ENCODE results near the gene FGD1. TPM values are rescaled to one million over a fixed set of nuclear protein-coding genes. Genes with fewer than 3 reads are reported as not detected.

FGD1 gene
- total RNA-seq, 1 donor from 2014 or later, result 29.5 TPM

GRCh38 chrX:54483946-54484345, 12.1 kb downstream of the FGD1 start:
- no peak for TF ChIP-seq CTCF (IDR thresholded peaks at IDR 0.05)
- peaks cover 48% of the 10 kb centered on the region for H3K4me1 Mint-ChIP-seq (ENCODE audit: unreplicated experiment)
- H3K27me3 Mint-ChIP-seq (ENCODE audit: unreplicated experiment), result no peaks in the 10 kb centered on the region
- peaks cover 17% of the 10 kb centered on the region for H3K9me3 Mint-ChIP-seq (ENCODE audit: unreplicated experiment)
- no peak overlapping the region for H3K4me3 Mint-ChIP-seq (ENCODE audit: unreplicated experiment)
- DNase-seq (ENCODE audit: extremely low spot score, unreplicated experiment), result no peak
- H3K36me3 Mint-ChIP-seq (ENCODE audit: unreplicated experiment), result no peaks in the 10 kb centered on the region
- H3K27ac Mint-ChIP-seq (ENCODE audit: unreplicated experiment), result peak overlapping the region; percentile 83

GRCh38 chrX:54482839-54483593, 13.0 kb downstream of the FGD1 start:
- Mint-ChIP-seq H3K4me1 (ENCODE audit: unreplicated experiment) (peaks cover 48% of the 10 kb centered on the region), H3K36me3 (ENCODE audit: unreplicated experiment) (no peaks in the 10 kb centered on the region), H3K4me3 (ENCODE audit: unreplicated experiment) (no peak overlapping the region), H3K27me3 (ENCODE audit: unreplicated experiment) (no peaks in the 10 kb centered on the region), H3K27ac (ENCODE audit: unreplicated experiment) (peak overlapping the region; percentile 97), H3K9me3 (ENCODE audit: unreplicated experiment) (peaks cover 11% of the 10 kb centered on the region)
- no peak for TF ChIP-seq CTCF (IDR thresholded peaks at IDR 0.05)
- no peak for DNase-seq (ENCODE audit: extremely low spot score, unreplicated experiment)

GRCh38 chrX:54479136-54480111, 16.6 kb downstream of the FGD1 start:
- H3K36me3 Mint-ChIP-seq (ENCODE audit: unreplicated experiment), result no peaks in the 10 kb centered on the region
- no peak for DNase-seq (ENCODE audit: extremely low spot score, unreplicated experiment)
- H3K9me3 Mint-ChIP-seq (ENCODE audit: unreplicated experiment), result peaks cover 11% of the 10 kb centered on the region
- peaks cover 36% of the 10 kb centered on the region for H3K4me1 Mint-ChIP-seq (ENCODE audit: unreplicated experiment)
- H3K27ac Mint-ChIP-seq (ENCODE audit: unreplicated experiment), result peak overlapping the region; percentile 55
- no peaks in the 10 kb centered on the region for H3K27me3 Mint-ChIP-seq (ENCODE audit: unreplicated experiment)
- no peak for TF ChIP-seq CTCF (IDR thresholded peaks at IDR 0.05)
- peak overlapping the region; percentile 29 for H3K4me3 Mint-ChIP-seq (ENCODE audit: unreplicated experiment)

GRCh38 chrX:54473993-54474859, 21.8 kb downstream of the FGD1 start:
- TF ChIP-seq CTCF (IDR thresholded peaks at IDR 0.05), result no peak
- no peak for DNase-seq (ENCODE audit: extremely low spot score, unreplicated experiment)
- Mint-ChIP-seq H3K27me3 (ENCODE audit: unreplicated experiment) (no peaks in the 10 kb centered on the region), H3K36me3 (ENCODE audit: unreplicated experiment) (no peaks in the 10 kb centered on the region), H3K4me3 (ENCODE audit: unreplicated experiment) (no peak overlapping the region), H3K27ac (ENCODE audit: unreplicated experiment) (no peak overlapping the region), H3K9me3 (ENCODE audit: unreplicated experiment) (no peaks in the 10 kb centered on the region), H3K4me1 (ENCODE audit: unreplicated experiment) (peaks cover 2% of the 10 kb centered on the region)
